Activated CD8-positive, alpha-beta memory T cell treated with anti-CD3 and anti-CD28 coated beads, Interleukin-2, amount 50 U/mL, for 48 hours (primary cell): ENCODE measurements around the gene PCDHGC3.
"Not testable (repeated sequence)": the region's sequence is repeated elsewhere in the genome, so short reads cannot be mapped to it uniquely, and the experiment has no call there.

Source experiments
- DNase-seq: peaks from one replicate; pipeline ENCODE4 v3.0.0-alpha.2; 2020

Gene PCDHGC3

GRCh38 chr5:141475625-141476131, at the start of gene PCDHGC3:
PCDHGC3 (plus strand) TSS chr5:141475966; CDS start chr5:141476117, 151 bp downstream.
- DNase-seq: peak; percentile 76

- no peak for DNase-seq
These were observed 47.9 kb upstream of the PCDHGC3 start for GRCh38 chr5:141427783-141428426.

DNA sequence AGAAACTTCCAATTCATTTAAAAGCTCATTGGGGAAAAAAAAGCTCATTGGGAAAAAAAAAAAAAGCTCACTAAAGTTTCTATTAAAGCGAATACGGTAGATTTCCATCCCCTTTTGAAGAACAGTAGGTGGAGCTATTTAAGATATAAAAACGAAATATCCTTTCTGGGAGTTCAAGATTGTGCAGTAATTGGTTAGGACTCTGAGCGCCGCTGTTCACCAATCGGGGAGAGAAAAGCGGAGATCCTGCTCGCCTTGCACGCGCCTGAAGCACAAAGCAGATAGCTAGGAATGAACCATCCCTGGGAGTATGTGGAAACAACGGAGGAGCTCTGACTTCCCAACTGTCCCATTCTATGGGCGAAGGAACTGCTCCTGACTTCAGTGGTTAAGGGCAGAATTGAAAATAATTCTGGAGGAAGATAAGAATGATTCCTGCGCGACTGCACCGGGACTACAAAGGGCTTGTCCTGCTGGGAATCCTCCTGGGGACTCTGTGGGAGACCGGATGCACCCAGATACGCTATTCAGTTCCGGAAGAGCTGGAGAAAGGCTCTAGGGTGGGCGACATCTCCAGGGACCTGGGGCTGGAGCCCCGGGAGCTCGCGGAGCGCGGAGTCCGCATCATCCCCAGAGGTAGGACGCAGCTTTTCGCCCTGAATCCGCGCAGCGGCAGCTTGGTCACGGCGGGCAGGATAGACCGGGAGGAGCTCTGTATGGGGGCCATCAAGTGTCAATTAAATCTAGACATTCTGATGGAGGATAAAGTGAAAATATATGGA, 45.2 kb upstream of the PCDHGC3 start, which contains the start of gene PCDHGA12:
Gene PCDHGA12, plus strand, starts transcription at position 176 of the 782 bp plus-strand sequence. Its CDS starts 253 bp downstream, at position 429.
- no peak for DNase-seq

GRCh38 chr5:141431286-141431685, 44.5 kb upstream of the PCDHGC3 start:
- DNase-seq: no peak

DNA sequence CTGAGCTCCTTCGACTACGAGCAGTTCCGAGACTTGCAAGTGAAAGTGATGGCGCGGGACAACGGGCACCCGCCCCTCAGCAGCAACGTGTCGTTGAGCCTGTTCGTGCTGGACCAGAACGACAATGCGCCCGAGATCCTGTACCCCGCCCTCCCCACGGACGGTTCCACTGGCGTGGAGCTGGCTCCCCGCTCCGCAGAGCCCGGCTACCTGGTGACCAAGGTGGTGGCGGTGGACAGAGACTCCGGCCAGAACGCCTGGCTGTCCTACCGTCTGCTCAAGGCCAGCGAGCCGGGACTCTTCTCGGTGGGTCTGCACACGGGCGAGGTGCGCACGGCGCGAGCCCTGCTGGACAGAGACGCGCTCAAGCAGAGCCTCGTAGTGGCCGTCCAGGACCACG, 43.5 kb upstream of the PCDHGC3 start:
- DNase-seq: not testable (repeated sequence)

DNA sequence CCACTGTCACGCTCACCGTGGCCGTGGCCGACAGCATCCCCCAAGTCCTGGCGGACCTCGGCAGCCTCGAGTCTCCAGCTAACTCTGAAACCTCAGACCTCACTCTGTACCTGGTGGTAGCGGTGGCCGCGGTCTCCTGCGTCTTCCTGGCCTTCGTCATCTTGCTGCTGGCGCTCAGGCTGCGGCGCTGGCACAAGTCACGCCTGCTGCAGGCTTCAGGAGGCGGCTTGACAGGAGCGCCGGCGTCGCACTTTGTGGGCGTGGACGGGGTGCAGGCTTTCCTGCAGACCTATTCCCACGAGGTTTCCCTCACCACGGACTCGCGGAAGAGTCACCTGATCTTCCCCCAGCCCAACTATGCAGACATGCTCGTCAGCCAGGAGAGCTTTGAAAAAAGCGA, 43.0 kb upstream of the PCDHGC3 start:
- not testable (repeated sequence) for DNase-seq

GRCh38 chr5:141434006-141434405, 41.8 kb upstream of the PCDHGC3 start:
- no peak for DNase-seq

DNA sequence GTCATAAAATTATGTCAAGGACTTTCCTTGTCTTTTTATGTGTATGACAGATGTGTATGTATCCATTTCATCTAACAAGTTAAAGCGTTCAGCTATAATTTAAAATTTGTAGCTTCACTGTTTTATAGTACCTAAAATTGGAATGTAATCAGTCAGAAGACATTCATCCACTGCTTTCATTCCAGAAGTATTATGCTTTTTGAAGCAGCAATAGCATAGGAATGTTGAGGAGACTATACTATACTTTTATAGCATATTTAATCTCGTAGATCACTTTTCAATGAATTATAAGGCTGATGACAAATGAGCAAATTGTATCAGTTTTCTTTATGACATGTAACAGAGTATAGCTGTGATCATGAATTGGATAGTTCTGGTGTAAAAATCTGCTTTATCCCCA, 38.5 kb upstream of the PCDHGC3 start:
- no peak for DNase-seq

- no peak for DNase-seq
These were observed 36.2 kb upstream of the PCDHGC3 start for GRCh38 chr5:141439411-141440141.

GRCh38 chr5:141440341-141440740, 35.4 kb upstream of the PCDHGC3 start:
- DNase-seq: no peak

DNA sequence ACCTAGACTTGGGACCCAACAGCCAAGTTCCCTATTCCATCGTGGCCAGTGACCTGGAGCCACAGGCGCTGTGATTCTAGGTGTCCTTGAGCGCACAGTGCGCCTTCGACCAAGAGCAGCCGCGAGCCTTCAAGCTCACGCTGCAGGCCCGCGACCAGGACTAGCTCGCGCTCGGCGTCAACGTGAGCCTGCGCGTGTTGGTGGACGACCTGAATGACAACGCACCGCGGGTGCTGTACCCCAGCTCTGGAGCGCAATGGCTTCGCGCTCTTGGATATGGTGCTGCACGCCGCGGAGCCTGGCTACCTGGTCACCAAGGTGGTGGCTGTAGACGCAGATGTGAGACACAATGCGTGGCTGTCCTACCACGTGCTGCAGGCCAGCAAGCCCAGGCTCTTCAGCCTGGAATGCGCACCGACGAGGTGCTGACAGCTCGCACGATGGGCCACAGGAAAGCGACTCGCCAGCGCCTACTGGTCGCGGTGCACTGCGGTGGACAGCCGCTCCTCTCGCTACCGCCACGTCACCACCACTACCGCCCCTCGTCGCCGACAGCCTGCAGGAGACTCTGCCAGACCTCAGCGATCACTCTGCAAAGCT, 34.1 kb upstream of the PCDHGC3 start:
- DNase-seq: no peak

DNA sequence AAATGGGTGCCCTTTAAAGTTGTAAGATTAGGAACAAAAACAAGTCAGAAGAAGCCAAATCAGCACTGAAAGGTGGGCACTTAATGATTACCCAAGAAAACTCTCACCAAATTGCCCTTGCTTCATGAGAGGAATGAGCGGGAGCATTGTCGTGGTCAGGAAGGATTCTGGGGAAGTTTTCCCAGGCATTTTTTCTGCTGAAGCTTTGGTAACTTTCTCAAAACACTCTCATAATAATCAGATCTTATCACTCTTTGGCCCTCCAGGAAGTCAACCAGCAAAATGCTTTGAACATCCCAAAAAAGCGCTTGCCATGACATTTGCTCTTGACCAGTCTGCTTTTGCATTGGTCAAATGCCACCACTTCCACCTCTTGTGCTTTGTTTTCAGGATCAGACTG, 10.4 kb upstream of the PCDHGC3 start:
- DNase-seq: no peak

DNA sequence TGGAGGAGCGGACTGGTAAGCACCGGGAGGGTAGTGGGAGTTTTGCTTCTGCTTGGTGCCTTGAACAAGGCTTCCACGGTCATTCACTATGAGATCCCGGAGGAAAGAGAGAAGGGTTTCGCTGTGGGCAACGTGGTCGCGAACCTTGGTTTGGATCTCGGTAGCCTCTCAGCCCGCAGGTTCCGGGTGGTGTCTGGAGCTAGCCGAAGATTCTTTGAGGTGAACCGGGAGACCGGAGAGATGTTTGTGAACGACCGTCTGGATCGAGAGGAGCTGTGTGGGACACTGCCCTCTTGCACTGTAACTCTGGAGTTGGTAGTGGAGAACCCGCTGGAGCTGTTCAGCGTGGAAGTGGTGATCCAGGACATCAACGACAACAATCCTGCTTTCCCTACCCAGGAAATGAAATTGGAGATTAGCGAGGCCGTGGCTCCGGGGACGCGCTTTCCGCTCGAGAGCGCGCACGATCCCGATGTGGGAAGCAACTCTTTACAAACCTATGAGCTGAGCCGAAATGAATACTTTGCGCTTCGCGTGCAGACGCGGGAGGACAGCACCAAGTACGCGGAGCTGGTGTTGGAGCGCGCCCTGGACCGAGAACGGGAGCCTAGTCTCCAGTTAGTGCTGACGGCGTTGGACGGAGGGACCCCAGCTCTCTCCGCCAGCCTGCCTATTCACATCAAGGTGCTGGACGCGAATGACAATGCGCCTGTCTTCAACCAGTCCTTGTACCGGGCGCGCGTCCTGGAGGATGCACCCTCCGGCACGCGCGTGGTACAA, 556 bp downstream of the PCDHGC3 start:
- DNase-seq: no peak

GRCh38 chr5:141477044-141477575, 1.3 kb downstream of the PCDHGC3 start:
- no peak for DNase-seq

GRCh38 chr5:141477815-141478214, 2.0 kb downstream of the PCDHGC3 start:
- no peak for DNase-seq

DNA sequence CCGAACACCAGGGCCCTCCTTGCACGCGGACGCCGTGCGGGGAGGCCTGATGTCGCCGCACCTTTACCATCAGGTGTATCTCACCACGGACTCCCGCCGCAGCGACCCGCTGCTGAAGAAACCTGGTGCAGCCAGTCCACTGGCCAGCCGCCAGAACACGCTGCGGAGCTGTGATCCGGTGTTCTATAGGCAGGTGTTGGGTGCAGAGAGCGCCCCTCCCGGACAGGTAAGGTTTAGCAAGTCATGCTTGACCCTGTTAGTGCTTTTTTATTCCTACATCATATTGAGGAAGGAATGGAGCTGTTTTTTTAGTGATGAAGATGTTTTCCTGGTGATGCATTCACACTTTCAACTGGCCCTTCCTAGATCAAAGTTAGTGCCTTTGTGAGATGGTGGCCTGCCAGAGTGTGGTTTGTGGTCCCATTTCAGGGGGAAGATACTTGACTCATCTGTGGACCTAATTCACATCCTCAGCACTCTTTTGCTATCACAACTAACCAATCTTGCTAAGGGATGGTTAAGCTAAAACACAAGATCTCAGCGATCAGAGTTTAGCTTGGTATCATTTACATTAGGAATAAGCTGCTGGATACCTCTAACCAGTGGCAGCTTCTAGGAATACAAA, 2.7 kb downstream of the PCDHGC3 start:
- DNase-seq: no peak

- no peak for DNase-seq
These were observed 4.0 kb downstream of the PCDHGC3 start for GRCh38 chr5:141479776-141480175.

DNA sequence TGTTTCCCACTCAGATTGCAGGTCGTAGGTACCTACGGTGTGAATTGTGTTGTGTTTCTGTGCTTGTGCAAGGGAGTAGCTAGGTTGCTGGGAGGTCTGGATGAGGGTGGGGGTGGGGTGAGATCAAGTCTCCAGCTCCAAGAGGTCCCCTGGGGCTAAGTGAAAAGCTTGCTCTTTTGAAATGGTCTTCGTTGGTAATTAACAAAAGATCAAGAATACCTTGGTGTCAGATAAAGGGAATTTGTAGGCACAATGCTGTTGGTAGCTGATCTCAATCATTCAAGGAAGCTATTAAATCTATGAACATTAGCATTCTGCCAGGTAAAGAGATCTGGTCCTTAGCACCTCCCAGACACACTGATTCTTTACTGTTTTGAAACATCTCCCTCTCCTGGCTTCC, 8.1 kb downstream of the PCDHGC3 start:
- DNase-seq: no peak

DNA sequence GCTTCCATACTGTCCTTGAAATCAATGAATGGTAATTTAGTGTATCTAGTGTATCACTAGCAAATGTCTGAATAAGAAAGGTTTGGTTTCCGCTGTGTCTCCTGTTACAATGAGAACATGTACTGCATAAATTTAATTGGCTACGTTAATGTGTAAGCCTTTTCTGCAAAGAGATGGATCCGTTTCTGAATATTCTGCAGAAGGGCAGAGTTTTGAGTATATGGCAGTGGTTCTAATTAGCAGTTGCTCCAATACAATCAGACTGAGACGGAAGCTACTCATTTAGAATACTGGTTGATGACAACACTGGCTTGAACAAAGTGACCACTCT, 8.5 kb downstream of the PCDHGC3 start:
- no peak for DNase-seq

- DNase-seq: no peak
These were observed 9.0 kb downstream of the PCDHGC3 start, which contains the start of gene PCDHGC4 for GRCh38 chr5:141484641-141485311. PCDHGC4 (plus strand) TSS chr5:141485030; CDS start chr5:141485174, 144 bp downstream.
